Occipital lobe (tissue), 2 donors: ENCODE results near the gene ENTPD8. TPM values are rescaled to one million over a fixed set of nuclear protein-coding genes. Genes with fewer than 3 reads are reported as not detected.

ENCODE experiments used
- DNase-seq: peaks from one replicate; lab custom pipeline; 2025; lab: John Stamatoyannopoulos, UW
- total RNA-seq: library from RNA; depleted of rRNA; stranded (reverse); fragments of >200 nt; gene quantifications from one replicate; pipeline ENCODE4 v1.2.3, GENCODE V29; 2014

ENTPD8 gene, protein sequence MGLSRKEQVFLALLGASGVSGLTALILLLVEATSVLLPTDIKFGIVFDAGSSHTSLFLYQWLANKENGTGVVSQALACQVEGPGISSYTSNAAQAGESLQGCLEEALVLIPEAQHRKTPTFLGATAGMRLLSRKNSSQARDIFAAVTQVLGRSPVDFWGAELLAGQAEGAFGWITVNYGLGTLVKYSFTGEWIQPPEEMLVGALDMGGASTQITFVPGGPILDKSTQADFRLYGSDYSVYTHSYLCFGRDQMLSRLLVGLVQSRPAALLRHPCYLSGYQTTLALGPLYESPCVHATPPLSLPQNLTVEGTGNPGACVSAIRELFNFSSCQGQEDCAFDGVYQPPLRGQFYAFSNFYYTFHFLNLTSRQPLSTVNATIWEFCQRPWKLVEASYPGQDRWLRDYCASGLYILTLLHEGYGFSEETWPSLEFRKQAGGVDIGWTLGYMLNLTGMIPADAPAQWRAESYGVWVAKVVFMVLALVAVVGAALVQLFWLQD
- 0.16 TPM for total RNA-seq

DNA sequence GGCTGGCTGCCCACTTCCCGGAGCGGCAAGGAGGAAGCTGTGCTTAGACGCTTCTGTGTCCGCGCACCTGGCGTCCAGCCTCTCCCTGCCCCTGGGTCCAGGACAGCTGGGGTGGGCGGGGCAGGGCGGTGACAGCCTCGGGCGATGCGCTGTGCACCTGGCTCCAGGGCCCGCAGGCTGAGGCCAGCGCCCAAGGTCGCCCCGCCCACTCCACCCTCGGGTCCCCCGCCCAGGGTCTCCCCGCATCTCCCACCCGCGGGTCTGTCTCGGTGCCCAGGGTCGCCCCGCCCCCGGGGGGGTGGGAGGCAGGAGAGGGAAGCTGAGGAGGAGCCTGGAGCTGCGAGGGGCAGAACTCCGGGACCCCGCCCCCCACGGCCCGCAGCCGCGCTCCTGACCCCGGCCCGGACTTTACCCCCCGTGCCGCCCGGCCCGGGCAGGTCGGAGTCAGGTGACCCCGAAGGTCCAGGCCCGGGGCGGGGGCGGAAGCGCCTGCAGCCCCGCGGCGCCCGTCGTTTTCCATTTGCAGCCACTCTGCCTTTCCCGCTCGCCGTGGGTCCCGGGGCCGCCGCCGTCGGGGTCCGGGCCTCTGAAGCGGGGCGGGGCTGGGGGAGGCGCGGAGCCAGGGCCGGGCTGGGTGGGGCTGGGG, at the start of gene ENTPD8:
ENTPD8 (minus strand) TSS at position 69 of the 646 bp plus-strand sequence. CDS start 3,072 bp downstream, outside the sequence.
- DNase-seq, result no peak

- no peak for DNase-seq
These were observed 49.5 kb upstream of the ENTPD8 start for GRCh38 chr9:137490532-137491186.

GRCh38 chr9:137488906-137489305, 47.7 kb upstream of the ENTPD8 start:
- DNase-seq, result no peak

DNA sequence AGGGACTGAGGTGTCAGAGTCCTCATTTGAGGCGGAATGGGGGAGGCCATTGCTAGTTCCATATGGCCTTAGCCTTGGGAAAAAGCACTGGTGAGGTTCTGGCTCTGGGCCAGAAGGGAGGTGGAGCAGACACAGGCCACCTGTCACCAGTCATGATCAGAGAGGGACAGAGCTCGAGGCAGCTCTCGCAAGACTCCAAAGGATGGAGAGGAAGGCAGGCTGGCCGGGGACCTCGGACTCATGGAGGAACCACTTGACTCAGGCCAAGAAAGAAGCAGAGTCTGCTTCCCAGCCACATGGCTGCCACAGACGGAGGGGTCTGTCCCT, 47.1 kb upstream of the ENTPD8 start:
- no peak for DNase-seq

GRCh38 chr9:137487454-137488326, 46.5 kb upstream of the ENTPD8 start:
- no peak for DNase-seq

- no peak for DNase-seq
These were observed 45.6 kb upstream of the ENTPD8 start for GRCh38 chr9:137486545-137487453.

DNA sequence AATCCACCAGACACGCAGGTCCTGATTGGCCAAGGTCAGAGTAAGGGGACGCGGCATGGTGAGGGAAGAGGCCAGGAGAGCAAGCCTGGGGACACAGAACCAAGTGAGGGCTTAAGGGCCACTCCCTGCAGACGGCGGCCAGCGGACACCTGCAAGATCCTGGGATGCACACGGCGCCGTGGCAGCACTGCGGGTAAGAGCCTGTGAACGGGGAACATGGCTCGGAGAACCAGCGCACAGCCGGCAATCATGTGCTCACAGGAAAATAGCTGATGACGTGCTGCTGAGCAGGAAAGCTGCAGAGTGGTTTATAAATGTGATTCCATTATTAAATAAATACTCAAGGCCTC, 45.0 kb upstream of the ENTPD8 start:
- no peak for DNase-seq

DNA sequence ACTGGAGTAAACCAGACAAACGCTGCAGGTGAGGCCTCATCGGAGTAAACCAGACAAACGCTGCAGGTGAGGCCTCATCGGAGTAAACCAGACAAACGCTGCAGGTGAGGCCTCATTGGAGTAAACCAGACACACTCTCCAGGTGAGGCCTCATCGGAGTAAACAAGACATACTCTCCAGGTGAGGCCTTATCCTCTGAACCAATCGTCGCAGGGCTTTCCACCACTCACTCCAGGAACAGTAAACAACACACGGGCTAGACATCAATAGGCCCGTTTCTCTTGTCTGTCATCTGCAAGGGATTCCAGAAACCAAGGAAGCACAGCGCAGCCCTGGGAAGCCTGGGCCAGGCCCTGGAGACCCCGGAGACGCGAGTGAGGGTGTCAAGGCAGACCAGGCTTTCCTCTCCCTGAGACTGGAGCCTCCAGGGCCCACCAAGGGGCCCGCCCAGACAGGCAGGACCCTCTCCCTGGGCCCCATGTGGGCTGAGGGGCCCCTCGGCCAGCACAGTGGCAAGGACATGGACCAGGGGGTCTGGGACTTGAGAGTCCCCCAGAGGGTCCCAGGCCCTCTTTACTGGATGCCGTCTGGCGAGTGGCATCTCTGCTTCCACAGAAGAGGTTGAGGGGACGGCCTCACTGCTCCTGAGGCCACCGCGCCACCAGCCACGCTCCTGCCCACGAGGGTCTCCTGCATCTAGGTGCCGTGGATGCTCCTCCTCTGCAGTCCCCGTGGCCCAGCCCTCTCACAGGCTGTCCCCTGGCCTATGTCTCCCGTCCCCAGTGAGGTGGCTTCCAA, 44.4 kb upstream of the ENTPD8 start:
- DNase-seq, result no peak

- DNase-seq, result no peak
These were observed 43.6 kb upstream of the ENTPD8 start for GRCh38 chr9:137484551-137485315.

DNA sequence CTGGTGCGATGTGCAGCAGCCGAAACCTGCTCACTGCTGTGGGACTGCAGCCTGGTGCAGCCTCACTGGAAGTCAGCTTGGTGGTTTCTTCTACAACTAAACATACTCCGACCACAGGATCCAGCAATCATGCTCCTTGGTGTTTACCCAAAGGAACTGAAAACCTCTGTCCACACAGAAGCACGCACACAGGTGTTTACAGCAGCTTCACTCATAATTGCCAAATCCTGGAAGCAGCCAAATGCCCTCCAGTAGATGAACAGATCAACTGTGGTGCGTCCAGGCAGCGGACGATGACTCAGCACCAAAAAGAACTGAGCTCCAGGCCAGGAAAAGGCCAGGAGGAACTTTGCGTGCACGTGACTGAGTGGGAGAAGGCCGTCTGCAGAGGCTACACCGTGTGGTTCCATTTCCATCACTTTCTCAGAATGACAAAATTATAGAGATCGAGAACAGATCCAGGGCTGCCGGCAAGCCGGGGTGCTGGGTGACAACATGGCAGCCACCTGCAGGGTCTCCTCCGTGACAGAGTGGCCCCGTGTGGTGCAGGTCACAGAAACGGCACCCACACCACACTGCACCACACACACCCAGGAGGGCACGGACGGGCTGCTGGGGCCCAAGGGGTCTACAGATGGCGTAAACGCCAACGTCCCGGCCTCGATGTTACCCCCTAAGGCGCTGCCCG, 41.1 kb upstream of the ENTPD8 start:
- peak; percentile 20 for DNase-seq

GRCh38 chr9:137480686-137481683, 39.8 kb upstream of the ENTPD8 start:
- DNase-seq, result no peak

- DNase-seq, result no peak
These were observed 38.9 kb upstream of the ENTPD8 start for GRCh38 chr9:137479892-137480685.

GRCh38 chr9:137478962-137479861, 38.1 kb upstream of the ENTPD8 start:
- no peak for DNase-seq

DNA sequence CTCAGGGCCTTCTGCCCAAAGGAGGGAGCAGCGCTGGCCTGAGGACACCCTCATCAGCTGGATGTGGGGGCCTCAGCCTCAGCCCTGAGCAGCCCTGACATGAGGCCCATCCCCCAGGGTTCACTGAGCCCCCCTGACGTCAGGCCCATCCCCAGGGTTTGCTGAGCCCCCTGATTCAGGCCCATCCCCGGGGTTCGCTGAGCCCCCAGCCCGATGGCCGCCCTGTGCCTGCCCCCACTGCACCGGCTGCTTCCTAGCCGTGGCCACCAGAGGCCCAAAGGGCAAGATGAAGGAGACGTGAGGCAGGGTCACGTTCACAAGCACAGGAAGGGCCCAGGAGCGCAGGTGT, 37.4 kb upstream of the ENTPD8 start:
- no peak for DNase-seq
